Posterior vena cava (tissue), 2 donors: ENCODE results near the gene TMEM135. TPM values are rescaled to one million over a fixed set of nuclear protein-coding genes. Genes with fewer than 3 reads are reported as not detected.

Source experiments
- DNase-seq: peaks from one replicate; pipeline ENCODE4 v3.0.0-alpha.2; 2020; ENCODE audit warnings: low spot score
- intact Hi-C, 2 donors: fragments of 100-400 bp; cut with DNase I; formaldehyde crosslinking; loops; one replicate each; pipeline versions ENCODE4 v1.14.1 to v1.14.2; 2022 to 2023
- total RNA-seq, 2 donors: library from RNA; stranded (reverse); fragmentation: NEBNext Ultra II Directional; extraction: Animal tissue kit (Norgen Biotek cat#: 25700); gene quantifications; one replicate each; pipeline ENCODE4 v1.2.1, GENCODE V29; 2021
- donor health status: DM: yes; HTN: yes; CAD: no.
- donor health status: DM: yes; HTN: yes; CAD: no.

The TMEM135 gene
- total RNA-seq, 2 donors from 2014 or later: 16.2 to 25.2 TPM

- DNase-seq: no peak
- intact Hi-C loops: no loop called here
Measured at GRCh38 chr11:87359401-87359800, 321.7 kb downstream of the TMEM135 start.

- intact Hi-C loops: no loop called here
- no peak for DNase-seq
Measured at GRCh38 chr11:87361891-87362290, 324.2 kb downstream of the TMEM135 start.

- intact Hi-C loops: no loop called here
- no peak for DNase-seq
Measured at GRCh38 chr11:87366346-87366745, 328.6 kb downstream of the TMEM135 start.

GRCh38 chr11:87366763-87367405 lies 329.1 kb downstream of the TMEM135 start:
- intact Hi-C loops: no loop called here
- DNase-seq: no peak

- no peak for DNase-seq
- intact Hi-C loops: no loop called here
Measured at GRCh38 chr11:87368151-87368550, 330.4 kb downstream of the TMEM135 start.

GRCh38 chr11:87368858-87369480 lies 331.2 kb downstream of the TMEM135 start:
- intact Hi-C loops: no loop called here
- DNase-seq: no peak

GRCh38 chr11:87369888-87370287 lies 332.2 kb downstream of the TMEM135 start:
- DNase-seq: no peak
- intact Hi-C loops: no loop called here

GRCh38 chr11:87372065-87372464 lies 334.3 kb downstream of the TMEM135 start:
- no peak for DNase-seq
- intact Hi-C loops: no loop called here

Other genes with a start within 250 kb of the TMEM135 start
- gene PRSS23, start 237.4 kb upstream of the TMEM135 start, total RNA-seq: 100 to 1,000 TPM; 208 to 261 TPM
- 10 to 100 TPM; 42.4 to 49.1 TPM for gene FZD4, start 82.5 kb upstream of the TMEM135 start, total RNA-seq